Liver (tissue), 9 donors: Measurements from ENCODE around the gene BTBD9. TPM values are rescaled to one million over a fixed set of nuclear protein-coding genes. Genes with fewer than 3 reads are reported as not detected.

Experiments
- DNase-seq: peaks from one replicate; pipeline ENCODE4 v3.0.0-alpha.2; 2017; ENCODE audit warnings: low spot score
- H3K27ac ChIP-seq, 2 donors: one replicate each; pipeline ENCODE4 v1.7.0; 2013; ENCODE audit warnings: inconsistent platforms in 2 of 2, low read length in 2 of 2, control low read depth in 1 of 2, low read depth in 1 of 2, mild to moderate bottlenecking in 1 of 2
- H3K27me3 ChIP-seq, 4 donors: one replicate each; pipeline versions ENCODE4 v1.6.1 to v1.7.0; 2013; ENCODE audit warnings: low read length in 3 of 4, inconsistent platforms in 1 of 4, mild to moderate bottlenecking in 1 of 4, moderate library complexity in 1 of 4; ENCODE audit not compliant: control insufficient read depth in 4 of 4, insufficient read depth in 4 of 4
- H3K36me3 ChIP-seq, 4 donors: one replicate each; pipeline versions ENCODE4 v1.6.1 to v1.7.0; 2013; ENCODE audit warnings: low read length in 3 of 4, mild to moderate bottlenecking in 3 of 4, low read depth in 1 of 4, moderate library complexity in 1 of 4; ENCODE audit not compliant: control insufficient read depth in 4 of 4, insufficient read depth in 3 of 4
- H3K4me1 ChIP-seq, 4 donors: one replicate each; pipeline versions ENCODE4 v1.6.1 to v1.7.0; 2013; ENCODE audit warnings: low read length in 3 of 4, mild to moderate bottlenecking in 3 of 4, moderate library complexity in 1 of 4; ENCODE audit not compliant: control insufficient read depth in 4 of 4, insufficient read depth in 4 of 4
- H3K4me3 ChIP-seq, 3 donors: one replicate each; pipeline versions ENCODE4 v1.6.1 to v1.7.0; 2013; ENCODE audit warnings: low read length in 3 of 3, control low read depth in 1 of 3, low read depth in 1 of 3, mild to moderate bottlenecking in 1 of 3
- H3K9ac ChIP-seq, 2 donors: one replicate each; pipeline ENCODE4 v1.7.0; 2013; ENCODE audit warnings: low read length in 2 of 2, mild to moderate bottlenecking in 2 of 2, moderate library complexity in 2 of 2, control low read depth in 1 of 2, low read depth in 1 of 2
- H3K9me3 ChIP-seq, 4 donors: one replicate each; pipeline versions ENCODE4 v1.6.1 to v1.7.0; 2013; ENCODE audit warnings: low read length in 3 of 4; ENCODE audit not compliant: control insufficient read depth in 4 of 4
- CTCF ChIP-seq: fragments of 150-350 bp; IDR thresholded peaks from 2 replicates; pipeline ENCODE4 v1.5.1; 2017; ENCODE audit warnings: improper control_type of control experiment, low read depth, low read length; ENCODE audit not compliant: missing input control
- EGR1 ChIP-seq, 2 donors: IDR thresholded peaks; 2 replicates each; pipeline ENCODE4 v1.6.1; 2016 to 2018; ENCODE audit warnings: antibody characterized with exemption in 2 of 2, low read depth in 2 of 2
- FOXA1 ChIP-seq: IDR thresholded peaks from 2 replicates; pipeline ENCODE4 v1.6.1; 2016; ENCODE audit warnings: antibody characterized with exemption
- FOXA2 ChIP-seq: IDR thresholded peaks from 2 replicates; pipeline ENCODE4 v1.6.1; 2016; ENCODE audit warnings: antibody characterized with exemption
- GABPA ChIP-seq, 2 donors: IDR thresholded peaks in 1 of 2; conservative IDR thresholded peaks in 1 of 2; 2 replicates each; pipeline ENCODE4 v1.6.1; 2016; ENCODE audit warnings: antibody characterized with exemption in 2 of 2, mild to moderate bottlenecking in 1 of 2, moderate library complexity in 1 of 2
- HNF4A ChIP-seq, 2 donors: conservative IDR thresholded peaks; 2 replicates each; pipeline ENCODE4 v1.6.1; 2016; ENCODE audit warnings: antibody characterized with exemption in 2 of 2, mild to moderate bottlenecking in 2 of 2
- HNF4G ChIP-seq: IDR thresholded peaks from 2 replicates; pipeline ENCODE4 v1.6.1; 2016; ENCODE audit warnings: antibody characterized with exemption
- JUND ChIP-seq, 2 donors: IDR thresholded peaks; 2 replicates each; pipeline ENCODE4 v1.6.1; 2016; ENCODE audit warnings: antibody characterized with exemption in 2 of 2
- NR2F2 ChIP-seq: IDR thresholded peaks from 2 replicates; pipeline ENCODE4 v1.6.1; 2016; ENCODE audit warnings: antibody characterized with exemption
- RAD21 ChIP-seq, 2 donors: IDR thresholded peaks; 2 replicates each; pipeline ENCODE4 v1.6.1; 2016; ENCODE audit warnings: antibody characterized with exemption in 2 of 2, mild to moderate bottlenecking in 2 of 2
- RXRA ChIP-seq, 2 donors: IDR thresholded peaks; 2 replicates each; pipeline ENCODE4 v1.6.1; 2017 to 2018; ENCODE audit warnings: antibody characterized with exemption in 2 of 2, mild to moderate bottlenecking in 1 of 2
- SP1 ChIP-seq: IDR thresholded peaks from 2 replicates; pipeline ENCODE4 v1.6.1; 2018; ENCODE audit warnings: antibody characterized with exemption, mild to moderate bottlenecking
- TAF1 ChIP-seq: conservative IDR thresholded peaks from 2 replicates; pipeline ENCODE4 v1.6.1; 2016; ENCODE audit warnings: antibody characterized with exemption, mild to moderate bottlenecking
- YY1 ChIP-seq: IDR thresholded peaks from 2 replicates; pipeline ENCODE4 v1.6.1; 2016; ENCODE audit warnings: antibody characterized with exemption, mild to moderate bottlenecking
- WGBS: extraction: QIAGEN DNeasy Blood & Tissue Kit; methylation state at CpG from one replicate; pipeline ENCODE4 v1.1.7; 2013; 5-methylcytosine and 5-hydroxymethylcytosine counted together
- polyA plus RNA-seq, 2 donors: library from polyadenylated mRNA; stranded (reverse) in 1 of 2; unstranded in 1 of 2; fragments of 200-250 nt in 1 of 2; fragments of >200 nt in 1 of 2; fragmentation: Nextera tagmentation in 1 of 2; extraction: Ambion mirVana in 1 of 2; gene quantifications; one replicate each; pipeline versions ENCODE4 v1.2.1 to v1.2.3, GENCODE V29; 2013 to 2015
- total RNA-seq, 2 donors: library from RNA; depleted of rRNA; stranded (reverse); fragments of >200 nt; gene quantifications; one replicate each; pipeline ENCODE4 v1.2.3, GENCODE V29; 2014
- TF ChIP-seq, protein P1 (sequence below): IDR thresholded peaks from 2 replicates; pipeline ENCODE4 v1.6.1; 2016; ENCODE audit warnings: antibody characterized with exemption, mild to moderate bottlenecking
- TF ChIP-seq, protein P2 (sequence below): IDR thresholded peaks from 2 replicates; pipeline ENCODE4 v1.6.1; 2016; ENCODE audit warnings: antibody characterized with exemption
- TF ChIP-seq, protein P3 (sequence below): IDR thresholded peaks from 2 replicates; pipeline ENCODE4 v1.6.1; 2016; ENCODE audit warnings: antibody characterized with exemption
- donor health status: healthy.
- donor health status: healthy.
- donor health status: healthy.
- donor health status: healthy.
- donor health status: healthy.

Gene BTBD9
- total and polyA plus RNA-seq, 4 donors: 2.0 to 12.4 (median 5.7) TPM

- Histone ChIP-seq H3K27me3 (no peaks in the 10 kb centered on the region), H3K36me3 (no peaks in the 10 kb centered on the region), H3K4me1 (peaks cover 2 to 24% (median 14%) of the 10 kb centered on the region in 4 donors), H3K9ac (peak overlapping the region; percentile 78 to 93), H3K9me3 (no peaks in the 10 kb centered on the region), H3K27ac (peak overlapping the region; percentile 84 to 87), H3K4me3 (peak overlapping the region; percentile 69 to 97 (median 74))
- WGBS: 5% methylated on average over 15 of the region's 15 CpGs
- no peak for DNase-seq
- TF ChIP-seq, protein P1, sequence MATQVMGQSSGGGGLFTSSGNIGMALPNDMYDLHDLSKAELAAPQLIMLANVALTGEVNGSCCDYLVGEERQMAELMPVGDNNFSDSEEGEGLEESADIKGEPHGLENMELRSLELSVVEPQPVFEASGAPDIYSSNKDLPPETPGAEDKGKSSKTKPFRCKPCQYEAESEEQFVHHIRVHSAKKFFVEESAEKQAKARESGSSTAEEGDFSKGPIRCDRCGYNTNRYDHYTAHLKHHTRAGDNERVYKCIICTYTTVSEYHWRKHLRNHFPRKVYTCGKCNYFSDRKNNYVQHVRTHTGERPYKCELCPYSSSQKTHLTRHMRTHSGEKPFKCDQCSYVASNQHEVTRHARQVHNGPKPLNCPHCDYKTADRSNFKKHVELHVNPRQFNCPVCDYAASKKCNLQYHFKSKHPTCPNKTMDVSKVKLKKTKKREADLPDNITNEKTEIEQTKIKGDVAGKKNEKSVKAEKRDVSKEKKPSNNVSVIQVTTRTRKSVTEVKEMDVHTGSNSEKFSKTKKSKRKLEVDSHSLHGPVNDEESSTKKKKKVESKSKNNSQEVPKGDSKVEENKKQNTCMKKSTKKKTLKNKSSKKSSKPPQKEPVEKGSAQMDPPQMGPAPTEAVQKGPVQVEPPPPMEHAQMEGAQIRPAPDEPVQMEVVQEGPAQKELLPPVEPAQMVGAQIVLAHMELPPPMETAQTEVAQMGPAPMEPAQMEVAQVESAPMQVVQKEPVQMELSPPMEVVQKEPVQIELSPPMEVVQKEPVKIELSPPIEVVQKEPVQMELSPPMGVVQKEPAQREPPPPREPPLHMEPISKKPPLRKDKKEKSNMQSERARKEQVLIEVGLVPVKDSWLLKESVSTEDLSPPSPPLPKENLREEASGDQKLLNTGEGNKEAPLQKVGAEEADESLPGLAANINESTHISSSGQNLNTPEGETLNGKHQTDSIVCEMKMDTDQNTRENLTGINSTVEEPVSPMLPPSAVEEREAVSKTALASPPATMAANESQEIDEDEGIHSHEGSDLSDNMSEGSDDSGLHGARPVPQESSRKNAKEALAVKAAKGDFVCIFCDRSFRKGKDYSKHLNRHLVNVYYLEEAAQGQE: peak; percentile 12
- TF ChIP-seq JUND (IDR thresholded peaks at IDR 0.05) (no peak), TAF1 (no peak), HNF4G (no peak), RAD21 (IDR thresholded peaks at IDR 0.05) (no peak), GABPA (IDR thresholded peaks at IDR 0.05 in 1 of 2, conservative IDR thresholded peaks at IDR 0.05 in 1 of 2) (no peak), NR2F2 (no peak), RXRA (IDR thresholded peaks at IDR 0.05) (peak in 1 of 2 donors; percentile 7), EGR1 (IDR thresholded peaks at IDR 0.05; ENCODE audit: low read depth in 2 of 2) (no peak), YY1 (no peak)
- TF ChIP-seq, protein P2, sequence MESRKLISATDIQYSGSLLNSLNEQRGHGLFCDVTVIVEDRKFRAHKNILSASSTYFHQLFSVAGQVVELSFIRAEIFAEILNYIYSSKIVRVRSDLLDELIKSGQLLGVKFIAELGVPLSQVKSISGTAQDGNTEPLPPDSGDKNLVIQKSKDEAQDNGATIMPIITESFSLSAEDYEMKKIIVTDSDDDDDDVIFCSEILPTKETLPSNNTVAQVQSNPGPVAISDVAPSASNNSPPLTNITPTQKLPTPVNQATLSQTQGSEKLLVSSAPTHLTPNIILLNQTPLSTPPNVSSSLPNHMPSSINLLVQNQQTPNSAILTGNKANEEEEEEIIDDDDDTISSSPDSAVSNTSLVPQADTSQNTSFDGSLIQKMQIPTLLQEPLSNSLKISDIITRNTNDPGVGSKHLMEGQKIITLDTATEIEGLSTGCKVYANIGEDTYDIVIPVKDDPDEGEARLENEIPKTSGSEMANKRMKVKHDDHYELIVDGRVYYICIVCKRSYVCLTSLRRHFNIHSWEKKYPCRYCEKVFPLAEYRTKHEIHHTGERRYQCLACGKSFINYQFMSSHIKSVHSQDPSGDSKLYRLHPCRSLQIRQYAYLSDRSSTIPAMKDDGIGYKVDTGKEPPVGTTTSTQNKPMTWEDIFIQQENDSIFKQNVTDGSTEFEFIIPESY: no peak
- TF ChIP-seq, protein P3, sequence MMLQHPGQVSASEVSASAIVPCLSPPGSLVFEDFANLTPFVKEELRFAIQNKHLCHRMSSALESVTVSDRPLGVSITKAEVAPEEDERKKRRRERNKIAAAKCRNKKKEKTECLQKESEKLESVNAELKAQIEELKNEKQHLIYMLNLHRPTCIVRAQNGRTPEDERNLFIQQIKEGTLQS: no peak
Observed at GRCh38 chr6:38638941-38639497, 710 bp downstream of the BTBD9 start.

GRCh38 chr6:38637756-38638155, 2.0 kb downstream of the BTBD9 start:
- no peaks in the 10 kb centered on the region for H3K36me3 ChIP-seq
- H3K27ac ChIP-seq: no peak overlapping the region
- WGBS: 95% methylated on average over 5 of the region's 5 CpGs
- no peaks in the 10 kb centered on the region for H3K27me3 ChIP-seq
- DNase-seq: no peak
- H3K9me3 ChIP-seq: no peaks in the 10 kb centered on the region
- no peak overlapping the region for H3K4me3 ChIP-seq
- H3K4me1 ChIP-seq: peaks cover 2 to 24% (median 14%) of the 10 kb centered on the region in 4 donors
- H3K9ac ChIP-seq: no peak overlapping the region
- TF ChIP-seq CTCF (no peak), RXRA (IDR thresholded peaks at IDR 0.05) (no peak), HNF4G (no peak), NR2F2 (no peak), YY1 (no peak), GABPA (IDR thresholded peaks at IDR 0.05 in 1 of 2, conservative IDR thresholded peaks at IDR 0.05 in 1 of 2) (no peak), FOXA2 (no peak), SP1 (no peak), RAD21 (IDR thresholded peaks at IDR 0.05) (no peak), HNF4A (conservative IDR thresholded peaks at IDR 0.05) (no peak), TAF1 (no peak), FOXA1 (no peak), JUND (IDR thresholded peaks at IDR 0.05) (no peak)
- TF ChIP-seq, protein P3: no peak
- TF ChIP-seq, protein P1: no peak
- TF ChIP-seq, protein P2: no peak
